ENCODE data around the gene PCP2. TPM values are rescaled to one million over a fixed set of nuclear protein-coding genes. Genes with fewer than 3 reads are reported as not detected.

PCP2 gene
- total RNA-seq, 1 experiment from 2014 or later = not detected

DNA sequence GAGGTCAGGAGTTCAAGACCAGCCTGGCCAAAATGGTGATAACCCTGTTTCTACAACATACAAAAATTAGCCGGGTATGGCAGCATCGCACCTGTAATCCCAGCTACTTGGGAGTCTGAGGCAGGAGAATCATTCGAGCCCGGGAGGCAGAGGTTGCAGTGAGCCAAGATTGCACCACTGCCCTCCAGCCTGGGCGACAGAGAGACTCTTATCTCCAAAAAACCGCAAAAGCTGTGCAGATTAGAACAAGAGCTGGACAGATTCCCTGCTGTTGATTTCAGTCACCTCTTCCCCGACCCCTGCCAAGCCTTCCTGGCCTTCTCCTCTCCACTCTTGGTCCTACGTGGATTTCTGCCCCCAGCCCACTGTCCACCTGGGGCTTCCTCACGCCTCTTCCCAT lies 29.6 kb downstream of the PCP2 start:
- Histone ChIP-seq H3K56ac (ENCODE audit: insufficient read length, low read depth, low read length) (no peak overlapping the region), H4K5ac (ENCODE audit: insufficient read length, low read depth, low read length) (no peak overlapping the region), H3K9me3 (ENCODE audit: control insufficient read depth, low read depth, low read length) (no peaks in the 10 kb centered on the region), H2BK15ac (ENCODE audit: low read depth, low read length) (no peak overlapping the region), H4K91ac (ENCODE audit: insufficient read length, low read depth, low read length) (no peak overlapping the region), H3K27me3 (ENCODE audit: insufficient read depth, low read length) (no peaks in the 10 kb centered on the region), H3K14ac (ENCODE audit: insufficient read depth, low read length) (no peak overlapping the region), H3K79me2 (ENCODE audit: insufficient read depth, low read length) (no peaks in the 10 kb centered on the region), H3K23me2 (ENCODE audit: insufficient read length, low read depth, low read length, poor library complexity, severe bottlenecking) (no peaks in the 10 kb centered on the region), H3K23ac (ENCODE audit: insufficient read length, low read depth, low read length) (no peak overlapping the region), H3T11ph (ENCODE audit: low read length) (no peak overlapping the region), H3K9ac (ENCODE audit: extremely low read depth, insufficient read length, low read length) (no peak overlapping the region), H2AFZ (ENCODE audit: low read length) (no peak overlapping the region), H3K27ac (ENCODE audit: insufficient read length, low read depth, low read length) (no peak overlapping the region), H3K79me1 (ENCODE audit: insufficient read depth, low read depth, low read length, poor library complexity, severe bottlenecking) (peaks cover 5% of the 10 kb centered on the region), H2BK12ac (ENCODE audit: insufficient read length, low read depth, low read length) (no peak overlapping the region), H2BK120ac (ENCODE audit: low read depth, low read length, poor library complexity, severe bottlenecking) (no peak overlapping the region), H2BK20ac (ENCODE audit: low read depth, low read length, poor library complexity, severe bottlenecking) (no peak overlapping the region), H3K4me1 (ENCODE audit: insufficient read depth, low read length) (no peaks in the 10 kb centered on the region; the same call in 1 of the 2 replicates), H3K4me2 (ENCODE audit: insufficient read depth, insufficient read length, low read length) (no peak overlapping the region), H3K18ac (ENCODE audit: insufficient read length, low read depth, low read length) (no peak overlapping the region), H2AK5ac (ENCODE audit: insufficient read length, low read length) (no peak overlapping the region), H4K8ac (replicated peaks; ENCODE audit: insufficient read length, low read depth, low read length) (no peak overlapping the region), H3K4ac (ENCODE audit: low read depth, low read length) (no peak overlapping the region), H2BK5ac (ENCODE audit: insufficient read length, low read length) (no peak overlapping the region), H4K20me1 (ENCODE audit: control insufficient read depth, insufficient read depth, insufficient read length) (no peaks in the 10 kb centered on the region)
- Mint-ChIP-seq H3K36me3 (ENCODE audit: insufficient read depth in 1 of 3, low read depth in 3 of 3) (peaks cover 8 to 23% (median 17%) of the 10 kb centered on the region in 3 experiments), H3K27ac (peak overlapping the region; percentile 27 to 71 (median 59); a peak in 5 of 7 replicates), H3K27me3 (ENCODE audit: low read depth) (peaks cover 1% of the 10 kb centered on the region; the same call in 1 of the 2 replicates), H3K4me1 (peaks cover 5 to 23% of the 10 kb centered on the region in 2 experiments), H3K9me3 (peaks cover 0 to 2% of the 10 kb centered on the region in 2 experiments; a peak in 1 of 5 replicates), H3K4me3 (no peak overlapping the region)
- DNase-seq = no peak
- no CpG with 5 or more reads among the region's 9 CpGs for WGBS (ENCODE audit: extremely low coverage, insufficient read length, low lambda C conversion rate)
- TF ChIP-seq, protein P1, sequence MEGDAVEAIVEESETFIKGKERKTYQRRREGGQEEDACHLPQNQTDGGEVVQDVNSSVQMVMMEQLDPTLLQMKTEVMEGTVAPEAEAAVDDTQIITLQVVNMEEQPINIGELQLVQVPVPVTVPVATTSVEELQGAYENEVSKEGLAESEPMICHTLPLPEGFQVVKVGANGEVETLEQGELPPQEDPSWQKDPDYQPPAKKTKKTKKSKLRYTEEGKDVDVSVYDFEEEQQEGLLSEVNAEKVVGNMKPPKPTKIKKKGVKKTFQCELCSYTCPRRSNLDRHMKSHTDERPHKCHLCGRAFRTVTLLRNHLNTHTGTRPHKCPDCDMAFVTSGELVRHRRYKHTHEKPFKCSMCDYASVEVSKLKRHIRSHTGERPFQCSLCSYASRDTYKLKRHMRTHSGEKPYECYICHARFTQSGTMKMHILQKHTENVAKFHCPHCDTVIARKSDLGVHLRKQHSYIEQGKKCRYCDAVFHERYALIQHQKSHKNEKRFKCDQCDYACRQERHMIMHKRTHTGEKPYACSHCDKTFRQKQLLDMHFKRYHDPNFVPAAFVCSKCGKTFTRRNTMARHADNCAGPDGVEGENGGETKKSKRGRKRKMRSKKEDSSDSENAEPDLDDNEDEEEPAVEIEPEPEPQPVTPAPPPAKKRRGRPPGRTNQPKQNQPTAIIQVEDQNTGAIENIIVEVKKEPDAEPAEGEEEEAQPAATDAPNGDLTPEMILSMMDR (conservative IDR thresholded peaks at IDR 0.05) = no peak
